NCI-H82 (cell line): ENCODE results near the gene RAD52.
"Not testable (repeated sequence)": the region's sequence is repeated elsewhere in the genome, so short reads cannot be mapped to it uniquely, and the experiment has no call there.

Experiments used
- DNase-seq: peaks from one replicate; lab custom pipeline; 2025; lab: John Stamatoyannopoulos, UW

Gene RAD52

GRCh38 chr12:967641-968040 is 18.1 kb upstream of the RAD52 start:
- no peak for DNase-seq

GRCh38 chr12:966724-967123 is 17.2 kb upstream of the RAD52 start:
- DNase-seq: no peak

GRCh38 chr12:958588-959123 is 9.2 kb upstream of the RAD52 start:
- no peak for DNase-seq

- no peak for DNase-seq
These were observed 6.4 kb upstream of the RAD52 start for GRCh38 chr12:955939-956338.

- no peak for DNase-seq
These were observed 5.2 kb upstream of the RAD52 start for GRCh38 chr12:954741-955140.

GRCh38 chr12:953776-954175 is 4.3 kb upstream of the RAD52 start:
- DNase-seq: no peak

- DNase-seq: no peak
These were observed 1.7 kb upstream of the RAD52 start for GRCh38 chr12:951176-951575.

- DNase-seq: no peak
These were observed 1.3 kb downstream of the RAD52 start for GRCh38 chr12:948238-948637.

- DNase-seq: no peak
These were observed 2.9 kb downstream of the RAD52 start for GRCh38 chr12:946631-947030.

GRCh38 chr12:946212-946611 is 3.3 kb downstream of the RAD52 start:
- DNase-seq: no peak

GRCh38 chr12:944211-944610 is 5.3 kb downstream of the RAD52 start:
- no peak for DNase-seq

- DNase-seq: no peak
These were observed 6.4 kb downstream of the RAD52 start for GRCh38 chr12:943051-943450.

- no peak for DNase-seq
These were observed 10.7 kb downstream of the RAD52 start for GRCh38 chr12:938810-939209.

GRCh38 chr12:936377-937345 is 12.8 kb downstream of the RAD52 start:
- DNase-seq: no peak

- DNase-seq: not testable (repeated sequence)
These were observed 13.6 kb downstream of the RAD52 start for GRCh38 chr12:935891-936290.

- DNase-seq: no peak
These were observed 17.9 kb downstream of the RAD52 start for GRCh38 chr12:931591-931990.

- DNase-seq: no peak
These were observed 18.4 kb downstream of the RAD52 start for GRCh38 chr12:931060-931459.

- DNase-seq: no peak
These were observed 22.9 kb downstream of the RAD52 start for GRCh38 chr12:926641-927040.

GRCh38 chr12:922285-922684 is 27.2 kb downstream of the RAD52 start:
- DNase-seq: no peak

GRCh38 chr12:920676-921075 is 28.8 kb downstream of the RAD52 start:
- no peak for DNase-seq

GRCh38 chr12:916712-917445 is 32.6 kb downstream of the RAD52 start:
- DNase-seq: no peak

- DNase-seq: no peak
These were observed 33.3 kb downstream of the RAD52 start for GRCh38 chr12:916240-916639.

GRCh38 chr12:915090-915489 is 34.4 kb downstream of the RAD52 start:
- DNase-seq: no peak
